Keratinocyte (primary cell): ENCODE results near the gene MAST1. TPM values are rescaled to one million over a fixed set of nuclear protein-coding genes. Genes with fewer than 3 reads are reported as not detected.

Source experiments
- DNase-seq: peaks from one replicate; pipeline ENCODE4 v3.0.0-alpha.2; 2011; ENCODE audit warnings: low read depth, missing footprints, low spot score
- FAIRE-seq: peaks from 2 replicates; lab custom pipeline; 2011; peaks lifted over from hg19 to GRCh38; lab: Jason Lieb, UNC
- H2AFZ ChIP-seq: 2 replicates; pipeline ENCODE4 v1.6.0; 2012; ENCODE audit warnings: low read length, control low read depth, inconsistent platforms; ENCODE audit not compliant: control insufficient read depth
- H3K27ac ChIP-seq: 2 replicates; pipeline ENCODE4 v1.5.1; 2011; ENCODE audit warnings: low read length; ENCODE audit not compliant: control insufficient read depth, insufficient read depth
- H3K27me3 ChIP-seq: 3 replicates; pipeline ENCODE4 v1.6.0; 2011; ENCODE audit warnings: low read length; ENCODE audit not compliant: control insufficient read depth, insufficient read depth; ENCODE audit errors: extremely low read depth
- H3K36me3 ChIP-seq, 2 experiments: 2 replicates in 1 of 2; 3 replicates in 1 of 2; pipeline ENCODE4 v1.5.1; 2011; ENCODE audit warnings: low read length in 2 of 2, mild to moderate bottlenecking in 1 of 2; ENCODE audit not compliant: control insufficient read depth in 2 of 2, insufficient read depth in 2 of 2; ENCODE audit errors: extremely low read depth in 1 of 2
- H3K4me1 ChIP-seq: 3 replicates; pipeline ENCODE4 v1.5.1; 2011; ENCODE audit warnings: low read length; ENCODE audit not compliant: control insufficient read depth, insufficient read depth; ENCODE audit errors: extremely low read depth
- H3K4me2 ChIP-seq: 3 replicates; pipeline ENCODE4 v1.6.0; 2011; ENCODE audit warnings: low read depth, low read length; ENCODE audit not compliant: control insufficient read depth, insufficient read depth; ENCODE audit errors: extremely low read depth
- H3K4me3 ChIP-seq, 3 experiments: fragments of 200-600 bp in 1 of 3; sonication (generic) in 1 of 3; 2 replicates in 2 of 3; 3 replicates in 1 of 3; pipeline ENCODE4 v1.5.1; 2011 to 2016; ENCODE audit warnings: low read length in 3 of 3, mild to moderate bottlenecking in 3 of 3, control low read depth in 2 of 3, inconsistent platforms in 1 of 3, low read depth in 1 of 3, mixed read lengths in 1 of 3, mixed run types in 1 of 3, moderate library complexity in 1 of 3; ENCODE audit not compliant: control insufficient read depth in 2 of 3, insufficient read depth in 2 of 3; ENCODE audit errors: extremely low read depth in 1 of 3
- H3K79me2 ChIP-seq: 2 replicates; pipeline ENCODE4 v1.6.0; 2012; ENCODE audit warnings: low read length; ENCODE audit not compliant: control insufficient read depth, insufficient read depth
- H3K9ac ChIP-seq: 3 replicates; pipeline ENCODE4 v1.6.0; 2011; ENCODE audit warnings: low read length; ENCODE audit not compliant: control insufficient read depth, insufficient read depth; ENCODE audit errors: extremely low read depth
- H3K9me1 ChIP-seq: 3 replicates; pipeline ENCODE4 v1.6.0; 2011; ENCODE audit warnings: low read length; ENCODE audit not compliant: control insufficient read depth, insufficient read depth; ENCODE audit errors: extremely low read depth
- H3K9me3 ChIP-seq: 2 replicates; pipeline ENCODE4 v1.5.1; 2012; ENCODE audit warnings: low read depth, low read length; ENCODE audit not compliant: control insufficient read depth
- H4K20me1 ChIP-seq: 3 replicates; pipeline ENCODE4 v1.6.0; 2011; ENCODE audit warnings: low read length; ENCODE audit not compliant: control insufficient read depth, insufficient read depth; ENCODE audit errors: extremely low read depth
- EZH2 ChIP-seq: IDR thresholded peaks from one replicate; pipeline ENCODE4 v1.6.1; 2012; ENCODE audit warnings: inconsistent platforms, mild to moderate bottlenecking, low read length, moderate library complexity
- dilution Hi-C: fragments of 300-500 bp; cut with MboI; formaldehyde crosslinking; loops from one replicate; pipeline ENCODE4 v1.7.0; 2020; ENCODE audit warnings: low sequenced_read_pairs; ENCODE audit not compliant: extremely low pct_ligation_motif_present
- polyA plus RNA-seq, 5 experiments: library from polyadenylated mRNA; depleted of rRNA in 3 of 5; stranded (reverse) in 3 of 5; stranded (forward) in 1 of 5; unstranded in 1 of 5; fragments of >200 nt; gene quantifications; 1 replicate in 1 of 5; 2 replicates in 3 of 5; 3 replicates in 1 of 5; pipeline versions ENCODE4 v1.2.1 to v1.2.3, GENCODE V29; 2011 to 2012; ENCODE audit warnings: missing spikeins in 2 of 5, low read depth in 1 of 5, low replicate concordance in 1 of 5
- TF ChIP-seq, protein P1 (sequence below), 3 experiments: IDR thresholded peaks in 1 of 3; conservative IDR thresholded peaks in 1 of 3; optimal IDR thresholded peaks in 1 of 3; 2 replicates in 2 of 3; 3 replicates in 1 of 3; pipeline versions ENCODE3 to v1.5.1; 2011; ENCODE audit warnings: low read length in 3 of 3, mild to moderate bottlenecking in 3 of 3, moderate library complexity in 2 of 3, control low read depth in 1 of 3, inconsistent platforms in 1 of 3; ENCODE audit not compliant: insufficient read depth in 2 of 3; ENCODE audit errors: extremely low read depth in 1 of 3

The MAST1 gene
- polyA plus RNA-seq, 1 donor (not counting 4 experiments of a cell fraction or from before 2014, with no cell fraction given), result 0.13 TPM

DNA sequence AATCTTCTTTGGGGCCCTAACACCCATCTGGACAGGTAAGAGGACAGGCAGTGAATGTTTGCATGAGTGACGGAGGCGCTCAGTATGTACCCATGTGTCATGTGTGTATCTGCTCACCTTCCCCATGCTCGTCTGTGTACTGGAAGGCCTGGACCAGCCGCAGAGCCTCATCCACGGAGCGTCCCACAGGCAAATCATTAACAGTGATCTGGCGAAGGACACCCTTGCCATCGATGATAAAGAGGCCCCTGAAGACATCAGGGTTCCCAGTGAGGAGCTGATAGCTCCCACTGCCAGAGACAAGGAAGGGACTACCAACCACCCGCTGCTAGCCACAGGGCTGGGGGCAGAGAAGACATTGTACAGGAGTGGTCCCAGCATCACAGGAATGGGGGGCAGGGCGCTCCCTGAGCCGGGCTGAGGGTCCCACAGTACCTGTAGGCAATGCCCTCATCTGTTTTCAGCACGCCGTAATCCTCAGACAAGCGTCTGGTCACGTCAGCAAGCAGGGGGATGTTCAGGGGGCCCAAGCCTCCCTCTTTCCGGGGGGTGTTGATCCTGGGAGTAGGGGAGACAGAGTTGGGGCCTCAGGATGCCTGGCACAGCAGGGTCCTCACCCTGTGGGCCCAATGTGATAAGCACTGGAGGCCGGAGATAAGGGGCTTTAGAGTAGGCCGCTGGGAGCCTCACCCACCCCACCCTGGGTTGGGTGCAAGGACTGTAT lies 38.4 kb upstream of the MAST1 start:
- no peak overlapping the region for H3K4me3 ChIP-seq

DNA sequence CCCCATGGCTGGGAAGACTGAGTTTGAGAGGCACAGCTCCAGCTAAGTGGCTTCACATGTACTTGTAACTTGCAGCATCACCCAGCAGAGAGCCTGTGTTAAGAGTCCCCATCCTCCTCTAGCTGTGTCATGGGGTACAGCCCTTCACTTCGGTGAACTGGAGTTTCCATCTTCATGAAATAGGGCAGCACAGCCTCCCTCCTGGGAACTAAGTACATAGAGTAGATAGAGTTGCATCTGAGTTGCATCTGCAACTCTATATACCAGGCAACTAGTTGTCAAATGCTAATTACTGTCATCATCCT lies 37.9 kb upstream of the MAST1 start:
- H3K4me1 ChIP-seq, result peaks cover 27% of the 10 kb centered on the region
- dilution Hi-C loops, result no loop called here
- FAIRE-seq (no peak), DNase-seq (no peak)
- H3K9ac ChIP-seq, result peak overlapping the region; percentile 89
- H3K4me2 ChIP-seq, result peak overlapping the region; percentile 94
- no peak for TF ChIP-seq EZH2
- TF ChIP-seq, protein P1, sequence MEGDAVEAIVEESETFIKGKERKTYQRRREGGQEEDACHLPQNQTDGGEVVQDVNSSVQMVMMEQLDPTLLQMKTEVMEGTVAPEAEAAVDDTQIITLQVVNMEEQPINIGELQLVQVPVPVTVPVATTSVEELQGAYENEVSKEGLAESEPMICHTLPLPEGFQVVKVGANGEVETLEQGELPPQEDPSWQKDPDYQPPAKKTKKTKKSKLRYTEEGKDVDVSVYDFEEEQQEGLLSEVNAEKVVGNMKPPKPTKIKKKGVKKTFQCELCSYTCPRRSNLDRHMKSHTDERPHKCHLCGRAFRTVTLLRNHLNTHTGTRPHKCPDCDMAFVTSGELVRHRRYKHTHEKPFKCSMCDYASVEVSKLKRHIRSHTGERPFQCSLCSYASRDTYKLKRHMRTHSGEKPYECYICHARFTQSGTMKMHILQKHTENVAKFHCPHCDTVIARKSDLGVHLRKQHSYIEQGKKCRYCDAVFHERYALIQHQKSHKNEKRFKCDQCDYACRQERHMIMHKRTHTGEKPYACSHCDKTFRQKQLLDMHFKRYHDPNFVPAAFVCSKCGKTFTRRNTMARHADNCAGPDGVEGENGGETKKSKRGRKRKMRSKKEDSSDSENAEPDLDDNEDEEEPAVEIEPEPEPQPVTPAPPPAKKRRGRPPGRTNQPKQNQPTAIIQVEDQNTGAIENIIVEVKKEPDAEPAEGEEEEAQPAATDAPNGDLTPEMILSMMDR (optimal IDR thresholded peaks at IDR 0.05 in 1 of 3, IDR thresholded peaks at IDR 0.05 in 1 of 3, conservative IDR thresholded peaks at IDR 0.05 in 1 of 3; ENCODE audit: extremely low read depth in 1 of 3, insufficient read depth in 2 of 3, low read length in 3 of 3), result no peak
- H3K9me3 ChIP-seq, result no peaks in the 10 kb centered on the region
- no peaks in the 10 kb centered on the region for H4K20me1 ChIP-seq
- H3K4me3 ChIP-seq, result peak overlapping the region; percentile 87 to 95 (median 92)
- H3K79me2 ChIP-seq, result peaks cover 13% of the 10 kb centered on the region
- H3K36me3 ChIP-seq, result peaks cover 4 to 9% of the 10 kb centered on the region in 2 experiments
- peak overlapping the region; percentile 52 for H3K27ac ChIP-seq
- no peak overlapping the region for H2AFZ ChIP-seq
- H3K9me1 ChIP-seq, result no peaks in the 10 kb centered on the region
- H3K27me3 ChIP-seq, result no peaks in the 10 kb centered on the region

More for the DNA sequence above, 38.4 kb upstream of the MAST1 start:
- no peak for FAIRE-seq
- Histone ChIP-seq H3K79me2 (peaks cover 13% of the 10 kb centered on the region), H3K9me1 (no peaks in the 10 kb centered on the region), H3K4me2 (peak overlapping the region; percentile 94), H3K9me3 (no peaks in the 10 kb centered on the region), H4K20me1 (no peaks in the 10 kb centered on the region), H3K27me3 (no peaks in the 10 kb centered on the region), H3K27ac (no peak overlapping the region), H2AFZ (no peak overlapping the region), H3K9ac (no peak overlapping the region), H3K4me1 (peaks cover 27% of the 10 kb centered on the region), H3K36me3 (peaks cover 4 to 9% of the 10 kb centered on the region in 2 experiments)
- no peak for TF ChIP-seq EZH2
- TF ChIP-seq, protein P1 (optimal IDR thresholded peaks at IDR 0.05 in 1 of 3, IDR thresholded peaks at IDR 0.05 in 1 of 3, conservative IDR thresholded peaks at IDR 0.05 in 1 of 3; ENCODE audit: extremely low read depth in 1 of 3, insufficient read depth in 2 of 3, low read length in 3 of 3), result no peak
- no peak for DNase-seq
- dilution Hi-C loops, result no loop called here
